GM21360 (cell line): ENCODE results near the gene STAT3.
"Not testable (repeated sequence)": the region's sequence is repeated elsewhere in the genome, so short reads cannot be mapped to it uniquely, and the experiment has no call there.

ENCODE experiments used
- ATAC-seq: cut with Tn5 transposase; IDR thresholded peaks from one replicate; pipeline ENCODE4 v1.9.1; 2021; ENCODE audit warnings: mild to moderate bottlenecking, moderate library complexity; ENCODE audit not compliant: unreplicated experiment

Gene STAT3

DNA sequence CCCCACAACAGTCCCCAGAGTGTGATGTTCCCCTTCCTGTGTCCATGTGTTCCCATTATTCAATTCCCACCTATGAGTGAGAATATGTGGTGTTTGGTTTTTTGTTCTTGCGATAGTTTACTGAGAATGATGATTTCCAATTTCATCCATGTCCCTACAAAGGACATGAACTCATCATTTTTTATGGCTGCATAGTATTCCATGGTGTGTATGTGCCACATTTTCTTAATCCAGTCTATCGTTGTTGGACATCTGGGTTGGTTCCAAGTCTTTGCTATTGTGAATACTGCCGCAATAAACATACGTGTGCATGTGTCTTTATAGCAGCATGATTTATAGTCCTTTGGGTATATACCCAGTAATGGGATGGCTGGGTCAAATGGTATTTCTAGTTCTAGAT lies 123.9 kb downstream of the STAT3 start:
- ATAC-seq: not testable (repeated sequence)
